Cardiac muscle cell (in vitro differentiated cells and primary cell): ENCODE measurements around the gene EMC6. TPM values are rescaled to one million over a fixed set of nuclear protein-coding genes. Genes with fewer than 3 reads are reported as not detected.

Source experiments
- DNase-seq, 2 donors: peaks; one replicate each; pipeline versions ENCODE4 v3.0.0 to v3.0.0-alpha.2; 2010 to 2017; ENCODE audit warnings: low read depth in 1 of 2, low spot score in 1 of 2
- H3K27ac ChIP-seq: fragments of 200-600 bp; sonication (generic); 2 replicates; pipeline ENCODE4 v1.5.1; 2016
- H3K27me3 ChIP-seq: fragments of 200-600 bp; sonication (generic); 2 replicates; pipeline ENCODE4 v1.6.0; 2016; ENCODE audit warnings: control low read depth
- H3K36me3 ChIP-seq: fragments of 200-600 bp; sonication (generic); 2 replicates; pipeline ENCODE4 v1.5.1; 2016; ENCODE audit warnings: control low read depth
- H3K4me1 ChIP-seq: fragments of 200-600 bp; sonication (generic); 2 replicates; pipeline ENCODE4 v1.8.1; 2017; ENCODE audit warnings: low read depth, mild to moderate bottlenecking, mixed run types
- H3K4me3 ChIP-seq: fragments of 200-600 bp; sonication (generic); 2 replicates; pipeline ENCODE4 v1.5.1; 2016; ENCODE audit warnings: mild to moderate bottlenecking
- H3K9me3 ChIP-seq: fragments of 200-600 bp; sonication (generic); 2 replicates; pipeline ENCODE4 v1.5.1; 2017; ENCODE audit warnings: low read depth, mild to moderate bottlenecking, control low read depth
- polyA plus RNA-seq: library from polyadenylated mRNA; unstranded; fragments of >200 nt; fragmentation: Nextera tagmentation; extraction: Ambion mirVana; gene quantifications from 2 replicates; pipeline ENCODE4 v1.2.1, GENCODE V29; 2016
- total RNA-seq: library from RNA; depleted of rRNA; stranded (reverse); fragments of >200 nt; gene quantifications from 2 replicates; pipeline ENCODE4 v1.2.3, GENCODE V29; 2016
- TF ChIP-seq, protein P1 (sequence below): IDR thresholded peaks from 2 replicates; pipeline ENCODE4 v1.5.1; 2012; ENCODE audit warnings: low read depth, mild to moderate bottlenecking, low read length

The EMC6 gene
- total and polyA plus RNA-seq, 2 experiments from 2014 or later = 56.0 to 165 TPM

DNA sequence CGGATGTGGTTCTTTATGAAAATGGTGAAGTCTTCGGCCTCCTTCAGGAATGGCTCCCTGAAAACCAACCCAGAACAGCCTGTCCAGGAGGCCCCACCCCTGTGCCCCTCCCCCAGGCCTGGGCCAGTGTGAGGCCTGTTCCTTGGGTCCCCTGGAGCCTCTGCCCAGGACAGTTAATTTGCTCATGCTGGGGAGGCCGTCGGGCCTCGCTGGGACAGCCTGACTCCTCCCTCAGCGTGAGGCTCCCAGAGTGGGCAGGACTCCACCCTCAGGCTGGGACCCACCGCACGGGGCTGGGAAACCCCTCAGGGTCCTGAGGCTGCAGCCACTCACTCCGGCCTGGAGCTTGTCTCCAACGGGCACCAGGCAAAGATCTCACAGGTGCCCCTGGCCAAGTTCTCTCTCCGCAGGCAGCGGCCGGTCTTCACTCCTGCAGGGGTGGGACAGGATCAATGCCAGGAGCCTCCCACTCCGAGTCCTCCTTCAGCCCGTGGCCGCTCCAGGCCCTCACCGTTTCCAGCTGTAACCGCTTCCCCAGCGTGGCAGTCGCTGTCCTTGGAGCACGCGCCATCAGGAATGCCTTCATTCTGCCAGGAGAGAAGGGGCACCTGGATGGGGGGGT lies 21.6 kb downstream of the EMC6 start:
- peaks cover 16% of the 10 kb centered on the region for H3K27me3 ChIP-seq
- H3K4me3 ChIP-seq = no peak overlapping the region
- no peaks in the 10 kb centered on the region for H3K9me3 ChIP-seq
- H3K4me1 ChIP-seq = peaks cover 2% of the 10 kb centered on the region
- H3K36me3 ChIP-seq = no peaks in the 10 kb centered on the region
- no peak for DNase-seq
- H3K27ac ChIP-seq = no peak overlapping the region
- TF ChIP-seq, protein P1, sequence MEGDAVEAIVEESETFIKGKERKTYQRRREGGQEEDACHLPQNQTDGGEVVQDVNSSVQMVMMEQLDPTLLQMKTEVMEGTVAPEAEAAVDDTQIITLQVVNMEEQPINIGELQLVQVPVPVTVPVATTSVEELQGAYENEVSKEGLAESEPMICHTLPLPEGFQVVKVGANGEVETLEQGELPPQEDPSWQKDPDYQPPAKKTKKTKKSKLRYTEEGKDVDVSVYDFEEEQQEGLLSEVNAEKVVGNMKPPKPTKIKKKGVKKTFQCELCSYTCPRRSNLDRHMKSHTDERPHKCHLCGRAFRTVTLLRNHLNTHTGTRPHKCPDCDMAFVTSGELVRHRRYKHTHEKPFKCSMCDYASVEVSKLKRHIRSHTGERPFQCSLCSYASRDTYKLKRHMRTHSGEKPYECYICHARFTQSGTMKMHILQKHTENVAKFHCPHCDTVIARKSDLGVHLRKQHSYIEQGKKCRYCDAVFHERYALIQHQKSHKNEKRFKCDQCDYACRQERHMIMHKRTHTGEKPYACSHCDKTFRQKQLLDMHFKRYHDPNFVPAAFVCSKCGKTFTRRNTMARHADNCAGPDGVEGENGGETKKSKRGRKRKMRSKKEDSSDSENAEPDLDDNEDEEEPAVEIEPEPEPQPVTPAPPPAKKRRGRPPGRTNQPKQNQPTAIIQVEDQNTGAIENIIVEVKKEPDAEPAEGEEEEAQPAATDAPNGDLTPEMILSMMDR = no peak

DNA sequence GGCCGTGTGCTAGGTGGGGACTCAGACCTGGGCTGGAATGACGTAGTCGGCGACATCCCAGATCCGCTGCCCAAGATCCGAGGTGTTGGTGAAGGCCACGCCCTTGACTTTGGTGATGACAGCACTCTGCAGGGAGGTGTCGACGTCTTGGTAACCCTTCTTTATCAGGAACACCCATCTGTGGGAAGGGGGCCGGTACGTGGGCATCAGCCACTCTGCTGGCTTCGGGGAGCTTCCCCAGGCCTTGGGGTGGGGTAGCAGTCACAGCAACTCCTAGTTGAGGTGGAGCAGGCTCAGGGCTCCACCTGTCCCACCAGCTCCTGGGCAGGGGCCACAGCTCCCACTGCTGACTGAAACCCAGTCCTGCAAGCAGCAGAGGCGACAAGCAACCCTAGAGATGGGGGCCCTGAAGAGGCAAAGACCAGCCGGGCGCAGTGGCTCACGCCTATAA lies 23.0 kb downstream of the EMC6 start:
- Histone ChIP-seq H3K4me1 (peaks cover 8% of the 10 kb centered on the region), H3K27me3 (peaks cover 30% of the 10 kb centered on the region)
- TF ChIP-seq, protein P1 = no peak

DNA sequence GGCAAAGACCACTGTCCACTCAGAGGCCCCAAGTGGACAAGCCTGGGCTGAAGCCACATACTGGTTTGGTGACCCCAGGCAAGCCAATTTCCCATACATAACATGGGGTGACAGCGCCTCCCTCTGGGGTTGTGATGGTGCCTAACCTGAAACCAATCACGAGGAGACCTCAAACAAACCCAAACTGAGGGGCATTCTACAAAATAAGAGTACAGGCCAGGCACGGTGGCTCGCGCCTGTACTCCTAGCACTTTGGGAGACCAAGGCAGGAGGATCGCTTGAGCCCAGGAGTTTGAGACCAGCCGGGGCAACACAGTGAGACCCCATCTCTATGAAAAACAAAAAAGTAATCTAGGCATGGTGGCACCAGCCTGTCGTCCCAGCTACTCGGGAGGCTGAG lies 23.7 kb downstream of the EMC6 start:
- H3K27me3 ChIP-seq = peaks cover 37% of the 10 kb centered on the region
- H3K4me3 ChIP-seq = no peak overlapping the region
- no peaks in the 10 kb centered on the region for H3K36me3 ChIP-seq
- TF ChIP-seq, protein P1 = no peak
- no peaks in the 10 kb centered on the region for H3K9me3 ChIP-seq
- peaks cover 8% of the 10 kb centered on the region for H3K4me1 ChIP-seq
- no peak overlapping the region for H3K27ac ChIP-seq
- no peak for DNase-seq

More for the DNA sequence above, 23.0 kb downstream of the EMC6 start:
- H3K9me3 ChIP-seq = no peaks in the 10 kb centered on the region
- no peaks in the 10 kb centered on the region for H3K36me3 ChIP-seq
- H3K27ac ChIP-seq = no peak overlapping the region
- no peak overlapping the region for H3K4me3 ChIP-seq
- no peak for DNase-seq

DNA sequence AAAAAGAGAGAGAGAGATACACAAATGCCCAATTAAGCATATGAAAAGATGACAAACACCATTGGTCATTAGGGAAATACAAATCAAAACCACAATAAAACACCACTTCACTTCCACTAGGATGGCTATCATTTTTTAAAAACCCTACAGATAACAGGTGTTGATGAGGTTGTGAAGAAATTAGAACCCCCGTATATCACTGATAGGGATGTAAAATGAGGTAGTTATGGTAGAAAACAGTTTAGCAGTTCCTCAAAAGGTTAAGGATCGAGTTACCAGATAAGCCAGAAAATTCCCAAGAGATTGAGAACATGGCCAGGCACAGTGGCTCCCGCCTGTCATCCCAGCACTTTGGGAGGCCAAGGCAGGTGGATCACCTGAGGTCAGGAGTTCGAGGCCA lies 24.5 kb downstream of the EMC6 start:
- Histone ChIP-seq H3K4me3 (no peak overlapping the region), H3K27me3 (peaks cover 45% of the 10 kb centered on the region), H3K9me3 (no peaks in the 10 kb centered on the region), H3K36me3 (no peaks in the 10 kb centered on the region), H3K4me1 (peaks cover 8% of the 10 kb centered on the region), H3K27ac (no peak overlapping the region)
- TF ChIP-seq, protein P1 = no peak
- DNase-seq = no peak

DNA sequence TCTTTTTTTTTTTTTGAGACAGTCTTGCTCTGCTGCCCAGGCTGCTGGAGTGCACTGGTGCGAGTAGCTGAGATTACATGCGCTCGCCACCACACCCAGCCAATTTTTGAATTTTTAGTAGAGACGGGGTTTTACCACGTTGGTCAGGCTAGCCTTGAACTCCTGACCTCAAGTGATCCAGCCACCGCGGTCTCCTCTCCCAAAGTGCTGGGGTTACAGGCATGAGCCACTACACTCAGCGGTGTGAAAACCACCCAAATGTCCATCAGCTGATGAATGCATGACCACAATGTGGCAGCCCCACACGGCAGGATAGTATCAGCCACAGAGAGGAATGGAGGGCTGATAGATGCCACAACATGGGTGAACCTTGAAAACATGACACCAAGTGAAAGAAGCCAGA lies 25.2 kb downstream of the EMC6 start:
- Histone ChIP-seq H3K9me3 (no peaks in the 10 kb centered on the region), H3K27me3 (peaks cover 51% of the 10 kb centered on the region), H3K27ac (no peak overlapping the region), H3K4me1 (peaks cover 8% of the 10 kb centered on the region), H3K4me3 (no peak overlapping the region), H3K36me3 (no peaks in the 10 kb centered on the region)
- DNase-seq = no peak
- TF ChIP-seq, protein P1 = no peak
